IPS DF 6.9 (cell line): ENCODE data around the gene CTNNA3.

Experiments used
- DNase-seq: peaks from one replicate; pipeline ENCODE4 v3.0.0-alpha.2; 2013; ENCODE audit warnings: low read depth, low spot score
- H3K27ac ChIP-seq: one replicate; pipeline ENCODE4 v1.5.1; 2013; ENCODE audit warnings: low read length, control low read depth
- H3K27me3 ChIP-seq: 2 replicates; pipeline ENCODE4 v1.6.1; 2013; ENCODE audit warnings: mild to moderate bottlenecking, low read length; ENCODE audit not compliant: control insufficient read depth, insufficient read depth
- H3K36me3 ChIP-seq: 2 replicates; pipeline ENCODE4 v1.6.1; 2013; ENCODE audit warnings: low read length; ENCODE audit not compliant: control insufficient read depth, insufficient read depth
- H3K4me1 ChIP-seq: 2 replicates; pipeline ENCODE4 v1.6.1; 2013; ENCODE audit warnings: low read length; ENCODE audit not compliant: control insufficient read depth, insufficient read depth
- H3K4me3 ChIP-seq: 2 replicates; pipeline ENCODE4 v1.5.1; 2013; ENCODE audit warnings: mild to moderate bottlenecking, low read length
- H3K9me3 ChIP-seq: 2 replicates; pipeline ENCODE4 v1.6.1; 2013; ENCODE audit warnings: low read length, inconsistent platforms; ENCODE audit not compliant: control insufficient read depth, insufficient read depth
- WGBS: extraction: QIAGEN DNeasy Blood & Tissue Kit; methylation state at CpG from one replicate; pipeline ENCODE4 v1.1.7; 2013; ENCODE audit warnings: mixed read lengths, missing lambda C conversion rate; ENCODE audit not compliant: insufficient read length, insufficient coverage; 5-methylcytosine and 5-hydroxymethylcytosine counted together

Gene CTNNA3

GRCh38 chr10:66811211-66811610, 884.8 kb downstream of the CTNNA3 start:
- no peaks in the 10 kb centered on the region for H3K27me3 ChIP-seq
- no peak overlapping the region for H3K4me3 ChIP-seq
- DNase-seq: no peak
- H3K36me3 ChIP-seq: no peaks in the 10 kb centered on the region
- WGBS: no CpG with 5 or more reads among the region's 4 CpGs
- H3K27ac ChIP-seq: no peak overlapping the region
- no peaks in the 10 kb centered on the region for H3K9me3 ChIP-seq
- H3K4me1 ChIP-seq: no peaks in the 10 kb centered on the region; the same call in 1 of the 2 replicates

DNA sequence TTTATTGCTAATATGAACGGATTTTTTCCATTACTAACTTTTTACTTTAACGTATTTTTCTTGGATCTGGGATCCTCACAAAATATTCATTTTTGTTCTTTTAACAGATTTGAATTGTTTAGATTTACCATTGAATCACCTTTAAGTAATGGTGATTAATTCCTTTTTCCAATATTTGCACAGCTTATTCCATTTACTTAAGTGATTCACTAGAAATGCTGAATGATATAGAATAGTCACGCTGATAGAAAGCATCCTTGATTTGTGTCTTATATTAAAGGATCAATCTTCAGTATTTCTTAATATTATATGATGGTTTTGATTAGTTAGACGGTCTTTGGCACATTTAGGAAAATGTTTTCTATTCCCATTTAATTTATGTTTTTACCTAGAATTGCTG, 886.6 kb downstream of the CTNNA3 start:
- no peak overlapping the region for H3K27ac ChIP-seq
- H3K36me3 ChIP-seq: no peaks in the 10 kb centered on the region
- H3K4me3 ChIP-seq: no peak overlapping the region
- WGBS: no CpG with 5 or more reads among the region's 4 CpGs
- H3K4me1 ChIP-seq: no peaks in the 10 kb centered on the region; the same call in 1 of the 2 replicates
- H3K9me3 ChIP-seq: no peaks in the 10 kb centered on the region
- no peaks in the 10 kb centered on the region for H3K27me3 ChIP-seq
- DNase-seq: no peak

- Histone ChIP-seq H3K27ac (no peak overlapping the region), H3K9me3 (no peaks in the 10 kb centered on the region), H3K36me3 (no peaks in the 10 kb centered on the region), H3K4me3 (no peak overlapping the region), H3K4me1 (no peaks in the 10 kb centered on the region; the same call in 1 of the 2 replicates), H3K27me3 (no peaks in the 10 kb centered on the region)
- no CpG with 5 or more reads among the region's 1 CpG for WGBS
- DNase-seq: no peak
Measured at GRCh38 chr10:66805612-66806011, 890.4 kb downstream of the CTNNA3 start.

DNA sequence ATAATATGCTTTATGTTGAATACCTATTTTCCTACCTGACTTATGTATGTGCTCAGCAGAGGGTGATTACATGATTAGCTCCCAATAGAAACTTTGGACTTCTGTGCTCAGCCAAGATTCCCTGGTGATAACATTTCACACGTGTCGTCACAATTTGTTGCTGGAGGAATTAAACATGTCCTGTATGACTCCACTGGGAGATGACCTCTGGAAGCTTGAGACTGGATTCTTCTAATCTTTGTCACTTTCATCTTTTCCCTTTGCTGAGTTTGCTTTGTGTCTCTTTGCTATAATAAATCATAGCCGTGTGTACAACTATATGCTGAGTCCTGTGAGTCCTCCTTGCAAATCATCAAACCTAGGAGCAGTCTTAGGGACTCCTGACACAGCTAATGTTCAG, 891.0 kb downstream of the CTNNA3 start:
- H3K36me3 ChIP-seq: no peaks in the 10 kb centered on the region
- H3K4me3 ChIP-seq: no peak overlapping the region
- no peaks in the 10 kb centered on the region for H3K27me3 ChIP-seq
- H3K4me1 ChIP-seq: no peaks in the 10 kb centered on the region; the same call in 1 of the 2 replicates
- no CpG with 5 or more reads among the region's 3 CpGs for WGBS
- DNase-seq: no peak
- no peak overlapping the region for H3K27ac ChIP-seq
- H3K9me3 ChIP-seq: no peaks in the 10 kb centered on the region

- Histone ChIP-seq H3K9me3 (no peaks in the 10 kb centered on the region), H3K4me3 (no peak overlapping the region), H3K36me3 (no peaks in the 10 kb centered on the region), H3K27me3 (no peaks in the 10 kb centered on the region), H3K27ac (no peak overlapping the region), H3K4me1 (no peaks in the 10 kb centered on the region; the same call in 1 of the 2 replicates)
- DNase-seq: no peak
- 100% methylated on average over 2 of the region's 3 CpGs for WGBS
Measured at GRCh38 chr10:66803174-66803573, 892.8 kb downstream of the CTNNA3 start.

- Histone ChIP-seq H3K4me1 (no peaks in the 10 kb centered on the region; the same call in 1 of the 2 replicates), H3K36me3 (no peaks in the 10 kb centered on the region), H3K4me3 (no peak overlapping the region), H3K9me3 (no peaks in the 10 kb centered on the region), H3K27me3 (no peaks in the 10 kb centered on the region), H3K27ac (no peak overlapping the region)
- WGBS: no CpG with 5 or more reads among the region's 2 CpGs
- no peak for DNase-seq
Measured at GRCh38 chr10:66799474-66799873, 896.5 kb downstream of the CTNNA3 start.

DNA sequence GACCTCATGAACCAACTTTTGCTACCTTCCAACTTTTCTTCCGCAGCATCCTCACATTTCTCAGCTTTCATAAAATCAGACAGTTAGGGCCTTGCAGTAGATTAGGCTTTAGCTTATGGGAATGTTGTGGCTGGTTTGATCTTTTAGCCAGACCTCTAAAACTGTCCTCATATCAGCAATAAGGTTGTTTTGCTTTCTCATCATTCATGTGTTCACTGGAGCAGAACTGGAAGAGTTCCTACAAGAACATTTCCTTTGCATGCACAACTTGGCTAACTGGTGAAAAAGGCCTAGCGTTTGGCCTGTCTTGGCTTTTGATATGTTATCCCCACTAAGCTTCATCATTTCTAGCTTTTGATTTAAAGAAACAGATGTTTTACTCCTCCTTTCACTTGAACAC, 900.1 kb downstream of the CTNNA3 start:
- Histone ChIP-seq H3K4me1 (no peaks in the 10 kb centered on the region), H3K4me3 (no peak overlapping the region), H3K27ac (no peak overlapping the region), H3K9me3 (no peaks in the 10 kb centered on the region), H3K36me3 (no peaks in the 10 kb centered on the region), H3K27me3 (no peaks in the 10 kb centered on the region)
- no peak for DNase-seq
- no CpG with 5 or more reads among the region's 2 CpGs for WGBS

- Histone ChIP-seq H3K9me3 (no peaks in the 10 kb centered on the region), H3K36me3 (no peaks in the 10 kb centered on the region), H3K4me1 (no peaks in the 10 kb centered on the region), H3K4me3 (no peak overlapping the region), H3K27ac (no peak overlapping the region), H3K27me3 (no peaks in the 10 kb centered on the region)
- DNase-seq: no peak
Measured at GRCh38 chr10:66792441-66792840, 903.6 kb downstream of the CTNNA3 start.

GRCh38 chr10:66788178-66788987, 907.6 kb downstream of the CTNNA3 start:
- no peaks in the 10 kb centered on the region for H3K4me1 ChIP-seq
- WGBS: no CpG with 5 or more reads among the region's 7 CpGs
- no peak for DNase-seq
- H3K27me3 ChIP-seq: no peaks in the 10 kb centered on the region
- H3K4me3 ChIP-seq: no peak overlapping the region
- H3K27ac ChIP-seq: no peak overlapping the region
- no peaks in the 10 kb centered on the region for H3K9me3 ChIP-seq
- no peaks in the 10 kb centered on the region for H3K36me3 ChIP-seq

GRCh38 chr10:66786709-66787108, 909.3 kb downstream of the CTNNA3 start:
- WGBS: no CpG with 5 or more reads among the region's 1 CpG
- Histone ChIP-seq H3K27me3 (no peaks in the 10 kb centered on the region), H3K9me3 (no peaks in the 10 kb centered on the region), H3K4me1 (no peaks in the 10 kb centered on the region), H3K27ac (no peak overlapping the region), H3K4me3 (no peak overlapping the region), H3K36me3 (no peaks in the 10 kb centered on the region)
- no peak for DNase-seq

DNA sequence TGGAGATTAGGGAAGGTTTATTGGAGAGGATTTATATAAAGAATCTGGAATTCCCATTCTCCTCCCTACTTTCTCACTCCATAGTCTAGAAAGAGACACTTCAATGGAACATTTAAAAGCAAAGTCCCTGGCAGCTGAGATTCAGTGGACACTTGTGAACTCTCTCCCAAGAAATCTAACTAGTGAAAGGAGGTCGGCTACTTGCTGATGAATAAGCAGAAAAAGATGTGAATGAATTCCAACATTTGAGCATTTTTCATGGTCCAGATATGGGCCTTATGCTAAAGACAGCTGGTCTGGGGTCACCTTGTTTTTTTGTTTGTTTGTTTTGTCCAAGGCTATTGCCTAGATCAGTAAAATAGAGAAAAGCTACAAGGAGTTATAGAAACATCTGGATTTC, 911.2 kb downstream of the CTNNA3 start:
- Histone ChIP-seq H3K27ac (no peak overlapping the region), H3K4me1 (no peaks in the 10 kb centered on the region), H3K36me3 (no peaks in the 10 kb centered on the region), H3K4me3 (no peak overlapping the region), H3K9me3 (no peaks in the 10 kb centered on the region), H3K27me3 (no peaks in the 10 kb centered on the region)
- no CpG with 5 or more reads among the region's 1 CpG for WGBS
- DNase-seq: no peak
